ENCODE results near the gene TNRC6B. TPM values are rescaled to one million over a fixed set of nuclear protein-coding genes. Genes with fewer than 3 reads are reported as not detected.

Gene TNRC6B
- total RNA-seq, 1 experiment from 2014 or later: 44.6 TPM

DNA sequence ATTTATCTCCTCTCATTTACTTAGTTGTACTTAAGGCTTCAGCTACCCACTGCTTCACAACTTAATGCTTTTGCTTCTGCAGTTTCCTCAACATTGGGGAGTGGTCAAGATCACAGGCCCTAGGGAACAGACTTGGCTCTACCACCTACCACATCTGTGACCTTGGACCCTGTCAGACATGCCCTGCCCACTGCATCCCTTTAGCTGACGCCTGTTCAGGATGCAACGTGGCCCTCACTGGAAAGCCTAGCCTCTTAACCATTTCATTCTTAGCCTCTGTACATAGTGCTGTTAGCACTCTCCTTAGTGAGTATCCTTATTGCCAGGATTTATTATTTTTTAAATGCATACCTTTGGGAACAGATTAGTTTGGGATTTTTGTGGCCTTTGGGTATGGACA, 34.4 kb downstream of the TNRC6B start:
- CTCF ChIA-PET: no interaction called here
- TF ChIP-seq, protein P1, sequence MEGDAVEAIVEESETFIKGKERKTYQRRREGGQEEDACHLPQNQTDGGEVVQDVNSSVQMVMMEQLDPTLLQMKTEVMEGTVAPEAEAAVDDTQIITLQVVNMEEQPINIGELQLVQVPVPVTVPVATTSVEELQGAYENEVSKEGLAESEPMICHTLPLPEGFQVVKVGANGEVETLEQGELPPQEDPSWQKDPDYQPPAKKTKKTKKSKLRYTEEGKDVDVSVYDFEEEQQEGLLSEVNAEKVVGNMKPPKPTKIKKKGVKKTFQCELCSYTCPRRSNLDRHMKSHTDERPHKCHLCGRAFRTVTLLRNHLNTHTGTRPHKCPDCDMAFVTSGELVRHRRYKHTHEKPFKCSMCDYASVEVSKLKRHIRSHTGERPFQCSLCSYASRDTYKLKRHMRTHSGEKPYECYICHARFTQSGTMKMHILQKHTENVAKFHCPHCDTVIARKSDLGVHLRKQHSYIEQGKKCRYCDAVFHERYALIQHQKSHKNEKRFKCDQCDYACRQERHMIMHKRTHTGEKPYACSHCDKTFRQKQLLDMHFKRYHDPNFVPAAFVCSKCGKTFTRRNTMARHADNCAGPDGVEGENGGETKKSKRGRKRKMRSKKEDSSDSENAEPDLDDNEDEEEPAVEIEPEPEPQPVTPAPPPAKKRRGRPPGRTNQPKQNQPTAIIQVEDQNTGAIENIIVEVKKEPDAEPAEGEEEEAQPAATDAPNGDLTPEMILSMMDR (IDR thresholded peaks at IDR 0.05; ENCODE audit: unreplicated experiment): no peak
- Mint-ChIP-seq H3K4me1 (ENCODE audit: low read depth, unreplicated experiment) (peaks cover 8% of the 10 kb centered on the region), H3K9me3 (ENCODE audit: low read depth, unreplicated experiment) (no peaks in the 10 kb centered on the region), H3K36me3 (ENCODE audit: insufficient read depth, unreplicated experiment) (no peaks in the 10 kb centered on the region), H3K27ac (ENCODE audit: unreplicated experiment) (no peak overlapping the region), H3K27me3 (ENCODE audit: unreplicated experiment) (no peaks in the 10 kb centered on the region), H3K4me3 (ENCODE audit: low read depth, unreplicated experiment) (no peak overlapping the region)
- BruUV-seq (replicated peaks): no TSS peak
- no peak for DNase-seq
- intact Hi-C loops (cut with micrococcal nuclease; ENCODE audit: unreplicated experiment): no loop called here

DNA sequence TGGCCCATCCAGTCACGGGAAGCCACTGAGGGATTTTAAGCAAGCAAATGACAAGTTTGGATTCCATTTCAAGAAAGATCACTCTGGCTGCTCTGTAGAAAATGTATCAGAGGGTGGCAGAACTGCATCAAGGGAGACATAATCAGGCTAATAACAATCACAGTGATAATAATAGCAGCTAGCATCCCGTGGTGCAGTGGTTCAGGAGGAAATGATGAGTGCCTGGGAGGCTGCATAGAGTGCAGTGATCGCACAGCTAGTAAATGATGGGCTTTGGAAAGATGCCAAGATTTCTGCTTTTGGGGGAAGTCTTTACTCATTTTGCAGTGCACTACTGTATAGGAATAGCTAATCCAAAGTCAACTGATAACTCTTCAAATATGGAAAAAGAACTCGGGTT, 35.8 kb downstream of the TNRC6B start:
- peaks cover 11% of the 10 kb centered on the region for H3K4me1 Mint-ChIP-seq (ENCODE audit: low read depth, unreplicated experiment)
- no peaks in the 10 kb centered on the region for H3K36me3 Mint-ChIP-seq (ENCODE audit: insufficient read depth, unreplicated experiment)
- CTCF ChIA-PET: no interaction called here
- intact Hi-C loops (cut with micrococcal nuclease; ENCODE audit: unreplicated experiment): no loop called here
- no peak overlapping the region for H3K4me3 Mint-ChIP-seq (ENCODE audit: low read depth, unreplicated experiment)
- H3K9me3 Mint-ChIP-seq (ENCODE audit: low read depth, unreplicated experiment): no peaks in the 10 kb centered on the region
- DNase-seq: no peak
- no peak overlapping the region for H3K27ac Mint-ChIP-seq (ENCODE audit: unreplicated experiment)
- no peaks in the 10 kb centered on the region for H3K27me3 Mint-ChIP-seq (ENCODE audit: unreplicated experiment)
- TF ChIP-seq, protein P1 (IDR thresholded peaks at IDR 0.05; ENCODE audit: unreplicated experiment): no peak
- no TSS peak for BruUV-seq (replicated peaks)

DNA sequence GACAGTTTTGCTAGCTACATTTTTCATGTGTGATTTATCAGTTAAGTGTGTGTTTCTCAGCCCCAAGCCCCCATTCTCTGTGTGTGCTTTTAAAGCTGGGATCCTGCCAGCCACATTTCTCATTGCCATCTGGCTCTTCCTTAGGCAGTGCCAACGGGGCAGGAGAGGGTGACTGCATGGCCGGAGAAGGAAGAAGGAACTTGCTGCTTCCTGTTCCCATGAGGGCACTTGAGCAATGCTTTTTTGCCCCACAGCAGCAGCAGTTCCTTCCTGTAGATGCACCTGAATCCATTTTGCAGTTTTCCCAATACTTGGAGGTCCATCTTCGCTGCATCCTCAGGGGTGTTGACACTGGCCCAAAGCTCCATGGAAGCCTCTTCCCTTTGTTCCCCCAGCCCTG, 37.5 kb downstream of the TNRC6B start:
- Mint-ChIP-seq H3K4me1 (ENCODE audit: low read depth, unreplicated experiment) (peaks cover 25% of the 10 kb centered on the region), H3K4me3 (ENCODE audit: low read depth, unreplicated experiment) (no peak overlapping the region), H3K9me3 (ENCODE audit: low read depth, unreplicated experiment) (no peaks in the 10 kb centered on the region), H3K27ac (ENCODE audit: unreplicated experiment) (no peak overlapping the region), H3K27me3 (ENCODE audit: unreplicated experiment) (no peaks in the 10 kb centered on the region), H3K36me3 (ENCODE audit: insufficient read depth, unreplicated experiment) (no peaks in the 10 kb centered on the region)
- intact Hi-C loops (cut with micrococcal nuclease; ENCODE audit: unreplicated experiment): no loop called here
- no peak for DNase-seq
- TF ChIP-seq, protein P1 (IDR thresholded peaks at IDR 0.05; ENCODE audit: unreplicated experiment): no peak
- CTCF ChIA-PET: no interaction called here
- BruUV-seq (replicated peaks): no TSS peak

DNA sequence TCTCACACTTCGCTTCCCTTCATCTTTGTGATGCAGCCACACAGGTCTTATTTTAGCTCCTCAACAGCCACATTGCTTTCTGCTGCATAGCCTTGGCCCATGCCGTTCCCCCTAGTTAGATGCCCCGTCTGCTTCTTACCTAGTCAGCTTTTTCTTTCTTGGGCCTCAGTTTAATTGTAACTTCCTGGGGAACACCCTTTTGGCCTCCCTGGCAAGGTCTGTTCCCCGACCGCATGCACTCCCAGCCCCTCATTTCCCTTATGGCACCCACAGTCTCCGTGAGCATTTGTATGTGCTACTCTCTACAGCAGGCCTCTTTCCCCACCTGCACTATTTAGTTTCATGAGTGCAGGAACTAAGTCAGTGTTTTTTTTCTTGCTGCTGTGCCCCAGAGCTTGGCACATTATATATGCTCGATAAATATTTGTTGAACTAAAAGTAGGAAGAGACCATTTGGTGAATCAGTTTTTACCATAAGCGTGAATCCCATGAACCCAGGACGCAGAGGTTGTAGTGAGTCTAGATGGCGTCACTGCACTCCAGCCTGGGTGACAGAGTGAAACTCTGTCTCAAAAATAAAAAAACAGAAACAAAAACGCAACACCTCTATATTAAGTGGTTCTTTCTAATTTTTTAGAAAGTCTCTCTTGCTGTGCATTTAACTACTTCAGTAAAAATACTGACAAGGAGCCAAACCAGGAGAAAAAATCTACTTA, 38.5 kb downstream of the TNRC6B start:
- no peaks in the 10 kb centered on the region for H3K9me3 Mint-ChIP-seq (ENCODE audit: low read depth, unreplicated experiment)
- DNase-seq: no peak
- no peak overlapping the region for H3K27ac Mint-ChIP-seq (ENCODE audit: unreplicated experiment)
- TF ChIP-seq, protein P1 (IDR thresholded peaks at IDR 0.05; ENCODE audit: unreplicated experiment): no peak
- BruUV-seq (replicated peaks): no TSS peak
- H3K4me3 Mint-ChIP-seq (ENCODE audit: low read depth, unreplicated experiment): no peak overlapping the region
- no peaks in the 10 kb centered on the region for H3K27me3 Mint-ChIP-seq (ENCODE audit: unreplicated experiment)
- intact Hi-C loops (cut with micrococcal nuclease; ENCODE audit: unreplicated experiment): no loop called here
- no peaks in the 10 kb centered on the region for H3K36me3 Mint-ChIP-seq (ENCODE audit: insufficient read depth, unreplicated experiment)
- CTCF ChIA-PET: no interaction called here
- peaks cover 25% of the 10 kb centered on the region for H3K4me1 Mint-ChIP-seq (ENCODE audit: low read depth, unreplicated experiment)
